Activated T-helper 1 cell treated with anti-CD3 and anti-CD28 coated beads, Interleukin-2, amount 50 U/mL, for 16 hours (primary cell): ENCODE data around the gene BRSK2.

Experiments
- DNase-seq, 2 donors: peaks; one replicate each; pipeline ENCODE4 v3.0.0-alpha.2; 2020; ENCODE audit warnings: low read depth in 1 of 2, low spot score in 1 of 2

The BRSK2 gene

GRCh38 chr11:1463056-1463455, 73.3 kb downstream of the BRSK2 start:
- no peak for DNase-seq

- no peak for DNase-seq
Measured at GRCh38 chr11:1466784-1467183, 77.0 kb downstream of the BRSK2 start.

GRCh38 chr11:1467270-1467669, 77.5 kb downstream of the BRSK2 start:
- DNase-seq, result no peak

GRCh38 chr11:1468002-1468401, 78.3 kb downstream of the BRSK2 start:
- DNase-seq, result no peak

GRCh38 chr11:1468473-1469066, 78.8 kb downstream of the BRSK2 start:
- DNase-seq, result no peak

- no peak for DNase-seq
Measured at GRCh38 chr11:1469287-1469910, 79.7 kb downstream of the BRSK2 start.

GRCh38 chr11:1469911-1470680, 80.4 kb downstream of the BRSK2 start:
- no peak for DNase-seq

- DNase-seq, result no peak
Measured at GRCh38 chr11:1470681-1471611, 81.2 kb downstream of the BRSK2 start.

GRCh38 chr11:1471736-1472135, 82.0 kb downstream of the BRSK2 start:
- DNase-seq, result no peak

GRCh38 chr11:1472180-1473005, 82.7 kb downstream of the BRSK2 start:
- no peak for DNase-seq

- no peak for DNase-seq
Measured at GRCh38 chr11:1473011-1473628, 83.4 kb downstream of the BRSK2 start.

GRCh38 chr11:1473786-1474185, 84.1 kb downstream of the BRSK2 start:
- DNase-seq, result no peak

GRCh38 chr11:1475841-1476240, 86.1 kb downstream of the BRSK2 start:
- DNase-seq, result no peak

- no peak for DNase-seq
Measured at GRCh38 chr11:1476940-1477736, 87.4 kb downstream of the BRSK2 start.

- DNase-seq, result no peak
Measured at GRCh38 chr11:1478011-1478410, 88.3 kb downstream of the BRSK2 start.

- no peak for DNase-seq
Measured at GRCh38 chr11:1478544-1478943, 88.8 kb downstream of the BRSK2 start.

GRCh38 chr11:1479006-1479677, 89.4 kb downstream of the BRSK2 start:
- DNase-seq, result no peak

GRCh38 chr11:1479678-1480118, 90.0 kb downstream of the BRSK2 start:
- no peak for DNase-seq

- no peak for DNase-seq
Measured at GRCh38 chr11:1480191-1480554, 90.4 kb downstream of the BRSK2 start.
